A673 (cell line): Measurements from ENCODE around the gene CA4.

ENCODE experiments used
- CTCF ChIP-seq: fragments of 300-800, 200-600 bp; sonication (generic); conservative IDR thresholded peaks from 2 replicates; pipeline ENCODE4 v1.5.1; 2017; ENCODE audit warnings: low read depth, mild to moderate bottlenecking, antibody characterized with exemption, low read length, moderate library complexity, mixed read lengths
- EZH2 ChIP-seq: fragments of 200-600 bp; sonication (generic); IDR thresholded peaks from 2 replicates; pipeline ENCODE4 v1.6.1; 2017; ENCODE audit warnings: borderline replicate concordance, low read depth, mild to moderate bottlenecking, mixed read lengths, antibody characterized with exemption, low read length; ENCODE audit not compliant: poor library complexity, severe bottlenecking

DNA sequence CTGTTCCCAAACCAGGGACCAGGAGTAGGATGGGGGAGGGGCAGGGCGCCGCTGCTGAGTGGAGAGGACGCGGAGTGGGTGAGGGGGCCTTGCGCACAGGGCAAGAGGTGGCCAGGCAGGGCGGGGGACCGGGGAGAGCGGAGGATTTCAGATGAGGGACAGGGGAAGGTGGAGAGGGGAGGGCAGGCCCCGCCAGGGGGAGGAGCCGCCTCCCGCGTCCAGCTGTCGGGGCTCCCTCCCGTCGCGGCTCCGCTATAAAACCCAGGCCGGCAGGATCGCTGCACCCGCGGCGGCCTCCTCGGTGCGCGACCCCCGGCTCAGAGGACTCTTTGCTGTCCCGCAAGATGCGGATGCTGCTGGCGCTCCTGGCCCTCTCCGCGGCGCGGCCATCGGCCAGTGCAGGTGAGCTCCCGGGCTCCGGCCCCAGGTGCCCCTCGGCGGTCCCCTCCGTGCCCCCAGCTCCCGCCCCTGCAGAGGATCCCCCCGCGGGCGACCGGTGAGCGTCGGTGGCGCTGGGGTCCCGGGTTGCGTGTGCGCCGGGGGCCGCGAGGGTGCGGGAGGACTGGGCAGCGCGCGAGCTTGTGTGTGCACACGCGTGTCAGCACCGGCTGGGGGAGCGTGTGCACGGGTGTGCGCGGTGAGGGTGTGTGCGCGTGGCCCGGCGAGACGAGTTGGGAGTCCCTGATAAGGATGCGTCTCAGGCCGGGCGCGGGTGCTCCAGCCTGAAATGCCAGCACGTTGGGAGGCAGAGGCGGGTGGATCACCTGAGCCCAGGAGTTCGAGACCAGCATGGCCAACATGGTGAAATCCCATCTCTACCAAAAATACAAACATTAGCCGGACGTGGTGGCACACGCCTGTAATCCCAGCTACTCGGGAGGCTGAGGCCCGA lies at the start of gene CA4:
- TF ChIP-seq CTCF (no peak), EZH2 (peak; percentile 93)
